Sigmoid colon (tissue), 7 donors: ENCODE data around the gene KLHL21. TPM values are rescaled to one million over a fixed set of nuclear protein-coding genes. Genes with fewer than 3 reads are reported as not detected.
A peak's percentile ranks its signal among the peaks of the same experiment; 100 is the strongest.
"Not testable (repeated sequence)": the region's sequence is repeated elsewhere in the genome, so short reads cannot be mapped to it uniquely, and the experiment has no call there.

Source experiments
- DNase-seq: peaks from one replicate; pipeline ENCODE4 v3.0.0-alpha.2; 2019
- H3K27ac ChIP-seq, 4 donors: fragments of 200-600 bp; sonication (generic); one replicate each; pipeline ENCODE4 v1.5.1; 2016 to 2019; ENCODE audit warnings: mild to moderate bottlenecking in 1 of 4
- H3K27me3 ChIP-seq, 3 donors: fragments of 200-600 bp; sonication (generic); one replicate each; pipeline ENCODE4 v1.5.1; 2019; ENCODE audit warnings: mild to moderate bottlenecking in 1 of 3
- H3K36me3 ChIP-seq, 4 donors: fragments of 200-600 bp; sonication (generic); one replicate each; pipeline ENCODE4 v1.5.1; 2016 to 2019
- H3K4me1 ChIP-seq, 4 donors: fragments of 200-600 bp; sonication (generic); one replicate each; pipeline ENCODE4 v1.5.1; 2017 to 2019
- H3K4me3 ChIP-seq, 4 donors: fragments of 200-600 bp; sonication (generic); one replicate each; pipeline ENCODE4 v1.5.1; 2017 to 2019; ENCODE audit warnings: mild to moderate bottlenecking in 2 of 4, moderate library complexity in 1 of 4
- H3K9me3 ChIP-seq, 4 donors: fragments of 200-600 bp in 3 of 4; sonication (generic) in 3 of 4; one replicate each; pipeline versions ENCODE4 v1.5.1 to v1.6.1; 2013 to 2019
- CTCF ChIP-seq, 4 experiments: fragments of 450-650 bp in 3 of 4; fragments of 200-600 bp in 1 of 4; IDR thresholded peaks; one replicate each; pipeline ENCODE4 v1.5.1; 2016 to 2019; ENCODE audit warnings: antibody characterized with exemption in 4 of 4, mild to moderate bottlenecking in 3 of 4, moderate library complexity in 2 of 4
- EP300 ChIP-seq, 4 donors: sonication (generic); formaldehyde crosslinking; IDR thresholded peaks; one replicate each; pipeline ENCODE4 v1.6.1; 2017; ENCODE audit warnings: antibody characterized with exemption in 4 of 4
- POLR2A ChIP-seq, 2 donors: fragments of 450-650 bp; IDR thresholded peaks; one replicate each; pipeline ENCODE4 v1.6.1; 2016; ENCODE audit warnings: antibody characterized with exemption in 2 of 2, mild to moderate bottlenecking in 2 of 2, moderate library complexity in 2 of 2
- POLR2AphosphoS5 ChIP-seq, 4 donors: sonication (generic); formaldehyde crosslinking; IDR thresholded peaks; one replicate each; pipeline ENCODE4 v1.6.1; 2017; ENCODE audit warnings: antibody characterized with exemption in 4 of 4
- WGBS, 2 donors: extraction: QIAGEN DNeasy Blood & Tissue Kit; methylation state at CpG; one replicate each; pipeline ENCODE4 v1.1.7; 2013; 5-methylcytosine and 5-hydroxymethylcytosine counted together
- intact Hi-C: fragments of 100-400 bp; cut with DNase I; formaldehyde crosslinking; loops from one replicate; pipeline ENCODE4 v1.15.1; 2023
- polyA plus RNA-seq, 3 donors: library from polyadenylated mRNA; stranded (reverse); fragments of 200-250 nt; gene quantifications; one replicate each; pipeline ENCODE4 v1.2.3, GENCODE V29; 2013
- total RNA-seq, 4 donors: library from RNA; depleted of rRNA; stranded (reverse); fragments of >200 nt; gene quantifications; one replicate each; pipeline ENCODE4 v1.1.0, GENCODE V29; 2016
- donor health status: healthy with polysubstance abuse.
- donor health status: Bipolar disorder and iron deficiency.
- donor health status: healthy.

Gene KLHL21
- total and polyA plus RNA-seq, 7 donors, result 4.8 to 83.6 (median 54.0) TPM

GRCh38 chr1:6638226-6638625, 35.6 kb upstream of the KLHL21 start:
- Histone ChIP-seq H3K27ac (peak overlapping the region; percentile 43 to 76 (median 62)), H3K4me3 (no peak overlapping the region), H3K4me1 (peaks cover 0 to 9% (median 3%) of the 10 kb centered on the region in 4 donors), H3K36me3 (peaks cover 19 to 94% (median 44%) of the 10 kb centered on the region in 4 donors), H3K27me3 (no peaks in the 10 kb centered on the region), H3K9me3 (no peaks in the 10 kb centered on the region)
- intact Hi-C loops, result loop anchor here (5.0 kb wide), 1 partner anchor 41 kb away; no protein-coding TSS in a partner anchor
- TF ChIP-seq EP300 (IDR thresholded peaks at IDR 0.05), result no peak
- TF ChIP-seq POLR2AphosphoS5 (IDR thresholded peaks at IDR 0.05), result peak in 3 of 4 donors; percentile 27 to 47 (median 31)
- 83 to 85% methylated on average over 18 of the region's 18 CpGs for WGBS, 2 donors
- peak; percentile 91 for DNase-seq

GRCh38 chr1:6637770-6638169, 35.1 kb upstream of the KLHL21 start:
- DNase-seq, result no peak
- H3K27me3 ChIP-seq, result no peaks in the 10 kb centered on the region
- peaks cover 0 to 9% (median 3%) of the 10 kb centered on the region in 4 donors for H3K4me1 ChIP-seq
- peak overlapping the region; percentile 43 to 76 (median 62) for H3K27ac ChIP-seq
- H3K9me3 ChIP-seq, result no peaks in the 10 kb centered on the region
- 91 to 93% methylated on average over 9 of the region's 9 CpGs for WGBS, 2 donors
- TF ChIP-seq POLR2A (IDR thresholded peaks at IDR 0.05) (no peak), CTCF (IDR thresholded peaks at IDR 0.05) (no peak), POLR2AphosphoS5 (IDR thresholded peaks at IDR 0.05) (no peak), EP300 (IDR thresholded peaks at IDR 0.05) (no peak)
- intact Hi-C loops, result loop anchor here (5.0 kb wide), 1 partner anchor 40 kb away; no protein-coding TSS in a partner anchor
- H3K36me3 ChIP-seq, result peaks cover 24 to 97% (median 47%) of the 10 kb centered on the region in 4 donors
- no peak overlapping the region for H3K4me3 ChIP-seq

- Histone ChIP-seq H3K27ac (peak overlapping the region in 2 of 4 donors; percentile 63 to 76), H3K36me3 (peaks cover 31 to 97% (median 49%) of the 10 kb centered on the region in 4 donors)
- intact Hi-C loops, result loop anchor here (5.0 kb wide), 1 partner anchor 39 kb away; no protein-coding TSS in a partner anchor
- H3K27me3 ChIP-seq, H3K4me3 ChIP-seq, H3K9me3 ChIP-seq, DNase-seq, H3K4me1 ChIP-seq: not testable (repeated sequence)
- 88 to 96% methylated on average over 6 of the region's 6 CpGs for WGBS, 2 donors
Measured at GRCh38 chr1:6636778-6637177, 34.1 kb upstream of the KLHL21 start.

- 85% methylated on average over 16 of the region's 16 CpGs for WGBS, 2 donors
- Histone ChIP-seq H3K36me3 (peaks cover 31 to 98% (median 51%) of the 10 kb centered on the region in 4 donors), H3K9me3 (no peaks in the 10 kb centered on the region), H3K4me1 (peaks cover 0 to 9% (median 3%) of the 10 kb centered on the region in 4 donors), H3K4me3 (no peak overlapping the region), H3K27me3 (no peaks in the 10 kb centered on the region), H3K27ac (no peak overlapping the region)
- intact Hi-C loops, result loop anchor here (5.0 kb wide), 1 partner anchor 39 kb away; no protein-coding TSS in a partner anchor
- DNase-seq, result no peak
- no peak for TF ChIP-seq EP300 (IDR thresholded peaks at IDR 0.05)
Measured at GRCh38 chr1:6635910-6636760, 33.5 kb upstream of the KLHL21 start.

GRCh38 chr1:6635161-6635909, 32.7 kb upstream of the KLHL21 start:
- H3K9me3 ChIP-seq, result no peaks in the 10 kb centered on the region
- no peak for DNase-seq
- H3K27ac ChIP-seq, result no peak overlapping the region
- H3K4me1 ChIP-seq, result peaks cover 0 to 9% (median 3%) of the 10 kb centered on the region in 4 donors
- TF ChIP-seq POLR2A (IDR thresholded peaks at IDR 0.05) (no peak), EP300 (IDR thresholded peaks at IDR 0.05) (no peak), CTCF (IDR thresholded peaks at IDR 0.05) (no peak), POLR2AphosphoS5 (IDR thresholded peaks at IDR 0.05) (no peak)
- H3K4me3 ChIP-seq, result no peak overlapping the region
- WGBS, 2 donors, result 89 to 93% methylated on average over 20 of the region's 20 CpGs
- peaks cover 31 to 98% (median 55%) of the 10 kb centered on the region in 4 donors for H3K36me3 ChIP-seq
- no peaks in the 10 kb centered on the region for H3K27me3 ChIP-seq
- intact Hi-C loops, result loop anchor here (5.0 kb wide), 1 partner anchor 38 kb away; no protein-coding TSS in a partner anchor
